ENCODE results near the gene EXD1. TPM values are rescaled to one million over a fixed set of nuclear protein-coding genes. Genes with fewer than 3 reads are reported as not detected.

EXD1 gene
- total RNA-seq, 2 experiments from 2014 or later, result not detected

GRCh38 chr15:41256577-41257038 lies 26.1 kb upstream of the EXD1 start:
- CTCF ChIA-PET (ENCODE audit: unreplicated experiment), result no interaction called here
- no peak for DNase-seq (ENCODE audit: low spot score)
- POLR2A ChIA-PET, result no interaction called here
- intact Hi-C loops (cut with micrococcal nuclease; ENCODE audit: unreplicated experiment), result no loop called here
- Histone ChIP-seq H3K4me1 (ENCODE audit: insufficient read depth, low read length, poor library complexity, severe bottlenecking) (peaks cover 24% of the 10 kb centered on the region), H3K9me3 (ENCODE audit: low read length) (no peaks in the 10 kb centered on the region), H3K27ac (ENCODE audit: low read depth, low read length, poor library complexity, severe bottlenecking) (no peak overlapping the region), H4K20me1 (ENCODE audit: insufficient read depth, low read length) (no peaks in the 10 kb centered on the region), H3K9me2 (ENCODE audit: insufficient read depth, low read length) (no peaks in the 10 kb centered on the region), H3K79me2 (ENCODE audit: insufficient read depth, low read depth, low read length) (no peaks in the 10 kb centered on the region), H3K36me3 (ENCODE audit: insufficient read depth, low read length) (peaks cover 14% of the 10 kb centered on the region; the same call in 1 of the 2 replicates), H3K4me3 (ENCODE audit: low read depth, low read length, poor library complexity, severe bottlenecking) (no peak overlapping the region), H3K4me2 (ENCODE audit: low read length) (no peak overlapping the region), H2AFZ (ENCODE audit: low read length) (no peak overlapping the region)
- TF ChIP-seq CTCF (conservative IDR thresholded peaks at IDR 0.05; ENCODE audit: low read length) (no peak), EZH2phosphoT487 (IDR thresholded peaks at IDR 0.05; ENCODE audit: borderline replicate concordance, low read depth, low read length) (no peak)
- BruUV-seq (replicated peaks), result no TSS peak

GRCh38 chr15:41256103-41256502 lies 25.5 kb upstream of the EXD1 start:
- Histone ChIP-seq H3K9me2 (ENCODE audit: insufficient read depth, low read length) (no peaks in the 10 kb centered on the region), H4K20me1 (ENCODE audit: insufficient read depth, low read length) (no peaks in the 10 kb centered on the region), H3K4me2 (ENCODE audit: low read length) (no peak overlapping the region), H3K9me3 (ENCODE audit: low read length) (no peaks in the 10 kb centered on the region), H3K4me1 (ENCODE audit: insufficient read depth, low read length, poor library complexity, severe bottlenecking) (peaks cover 24% of the 10 kb centered on the region), H3K79me2 (ENCODE audit: insufficient read depth, low read depth, low read length) (no peaks in the 10 kb centered on the region), H3K36me3 (ENCODE audit: insufficient read depth, low read length) (peaks cover 14% of the 10 kb centered on the region; the same call in 1 of the 2 replicates), H2AFZ (ENCODE audit: low read length) (no peak overlapping the region), H3K27ac (ENCODE audit: low read depth, low read length, poor library complexity, severe bottlenecking) (no peak overlapping the region), H3K4me3 (ENCODE audit: low read depth, low read length, poor library complexity, severe bottlenecking) (no peak overlapping the region)
- BruUV-seq (replicated peaks), result no TSS peak
- DNase-seq (ENCODE audit: low spot score), result no peak
- ChIA-PET POLR2A (no interaction called here), CTCF (ENCODE audit: unreplicated experiment) (no interaction called here)
- TF ChIP-seq EZH2phosphoT487 (IDR thresholded peaks at IDR 0.05; ENCODE audit: borderline replicate concordance, low read depth, low read length) (no peak), CTCF (conservative IDR thresholded peaks at IDR 0.05; ENCODE audit: low read length) (no peak)
- intact Hi-C loops (cut with micrococcal nuclease; ENCODE audit: unreplicated experiment), result no loop called here

- TF ChIP-seq EZH2phosphoT487 (IDR thresholded peaks at IDR 0.05; ENCODE audit: borderline replicate concordance, low read depth, low read length) (no peak), CTCF (conservative IDR thresholded peaks at IDR 0.05; ENCODE audit: low read length) (no peak)
- H3K36me3 ChIP-seq (ENCODE audit: insufficient read depth, low read length), result peaks cover 14% of the 10 kb centered on the region; the same call in 1 of the 2 replicates
- H3K4me2 ChIP-seq (ENCODE audit: low read length), result peak overlapping the region; percentile 38
- intact Hi-C loops (cut with micrococcal nuclease; ENCODE audit: unreplicated experiment), result no loop called here
- H3K4me1 ChIP-seq (ENCODE audit: insufficient read depth, low read length, poor library complexity, severe bottlenecking), result peaks cover 24% of the 10 kb centered on the region
- BruUV-seq (replicated peaks), result no TSS peak
- no peaks in the 10 kb centered on the region for H3K9me3 ChIP-seq (ENCODE audit: low read length)
- no peaks in the 10 kb centered on the region for H4K20me1 ChIP-seq (ENCODE audit: insufficient read depth, low read length)
- H3K27ac ChIP-seq (ENCODE audit: low read depth, low read length, poor library complexity, severe bottlenecking), result no peak overlapping the region
- peak overlapping the region; percentile 27 for H2AFZ ChIP-seq (ENCODE audit: low read length)
- no peaks in the 10 kb centered on the region for H3K9me2 ChIP-seq (ENCODE audit: insufficient read depth, low read length)
- DNase-seq (ENCODE audit: low spot score), result peak; percentile 28
- ChIA-PET CTCF (ENCODE audit: unreplicated experiment) (no interaction called here), POLR2A (interaction anchor here (0.6 to 1.1 kb wide), 4 partner anchors 8 to 14 kb away, joined by 3 to 4 read pairs (median 4); no protein-coding TSS in a partner anchor)
- no peaks in the 10 kb centered on the region for H3K79me2 ChIP-seq (ENCODE audit: insufficient read depth, low read depth, low read length)
- no peak overlapping the region for H3K4me3 ChIP-seq (ENCODE audit: low read depth, low read length, poor library complexity, severe bottlenecking)
These were observed 24.0 kb upstream of the EXD1 start for GRCh38 chr15:41254560-41254959.

Measured in OCI-LY7 (cell line).